GM19438 (cell line): ENCODE measurements around the gene MGAT3.

ENCODE experiments used
- ATAC-seq: cut with Tn5 transposase; IDR thresholded peaks from one replicate; pipeline ENCODE4 v1.9.1; 2021; ENCODE audit warnings: low read depth; ENCODE audit not compliant: unreplicated experiment

MGAT3 gene

GRCh38 chr22:39427751-39428596 lies 28.8 kb upstream of the MGAT3 start:
- no peak for ATAC-seq

GRCh38 chr22:39428597-39429071 lies 28.2 kb upstream of the MGAT3 start:
- no peak for ATAC-seq

- no peak for ATAC-seq
Measured at GRCh38 chr22:39429186-39429585, 27.6 kb upstream of the MGAT3 start.

- ATAC-seq = no peak
Measured at GRCh38 chr22:39429916-39430575, 26.8 kb upstream of the MGAT3 start.

- no peak for ATAC-seq
Measured at GRCh38 chr22:39430576-39431150, 26.1 kb upstream of the MGAT3 start.

GRCh38 chr22:39431216-39431801 lies 25.5 kb upstream of the MGAT3 start:
- no peak for ATAC-seq

- no peak for ATAC-seq
Measured at GRCh38 chr22:39431821-39432251, 25.0 kb upstream of the MGAT3 start.

- ATAC-seq = no peak
Measured at GRCh38 chr22:39432361-39432811, 24.4 kb upstream of the MGAT3 start.

GRCh38 chr22:39433476-39434242 lies 23.2 kb upstream of the MGAT3 start:
- ATAC-seq = no peak

- ATAC-seq = no peak
Measured at GRCh38 chr22:39434243-39434653, 22.6 kb upstream of the MGAT3 start.

GRCh38 chr22:39434721-39435120 lies 22.1 kb upstream of the MGAT3 start:
- no peak for ATAC-seq

- no peak for ATAC-seq
Measured at GRCh38 chr22:39435616-39436015, 21.2 kb upstream of the MGAT3 start.

- ATAC-seq = no peak
Measured at GRCh38 chr22:39437791-39438704, 18.8 kb upstream of the MGAT3 start.

- ATAC-seq = no peak
Measured at GRCh38 chr22:39439170-39439569, 17.6 kb upstream of the MGAT3 start.

- no peak for ATAC-seq
Measured at GRCh38 chr22:39443398-39443797, 13.4 kb upstream of the MGAT3 start.

- no peak for ATAC-seq
Measured at GRCh38 chr22:39444247-39444800, 12.5 kb upstream of the MGAT3 start.

- ATAC-seq = no peak
Measured at GRCh38 chr22:39444937-39445465, 11.8 kb upstream of the MGAT3 start.

GRCh38 chr22:39445678-39446077 lies 11.1 kb upstream of the MGAT3 start:
- ATAC-seq = no peak
